Measurements from ENCODE around the gene LARP1. TPM values are rescaled to one million over a fixed set of nuclear protein-coding genes. Genes with fewer than 3 reads are reported as not detected.

Gene LARP1
- total RNA-seq, 1 experiment from 2014 or later, result 105 TPM

GRCh38 chr5:154770111-154770510, 14.9 kb downstream of the LARP1 start:
- H3K79me2 ChIP-seq (ENCODE audit: low read length), result peaks cover 98% of the 10 kb centered on the region
- no peak overlapping the region for H3K4me3 ChIP-seq (ENCODE audit: low read length)
- H3K9me3 ChIP-seq (ENCODE audit: low read length), result no peaks in the 10 kb centered on the region
- no peaks in the 10 kb centered on the region; the same call in 1 of the 2 replicates for H3K36me3 ChIP-seq (ENCODE audit: insufficient read depth, low read length)
- 0 out of 2 replicates have a peak overlapping the region, but pooled peaks have one; percentile 6 for H3K9ac ChIP-seq (ENCODE audit: low read length)
- no peak overlapping the region for H3K27ac ChIP-seq (ENCODE audit: low read length)
- DNase-seq, result no peak
- no peak overlapping the region for H2AFZ ChIP-seq (ENCODE audit: low read length)
- H3K4me2 ChIP-seq (ENCODE audit: low read depth, low read length, poor library complexity, severe bottlenecking), result no peak overlapping the region
- peaks cover 89% of the 10 kb centered on the region for H4K20me1 ChIP-seq (ENCODE audit: insufficient read depth, low read depth, low read length)
- no peaks in the 10 kb centered on the region for H3K9me2 ChIP-seq (replicated peaks; ENCODE audit: insufficient read depth, low read length)
- no peaks in the 10 kb centered on the region for H3K27me3 ChIP-seq (ENCODE audit: low read length)
- H3K4me1 ChIP-seq (ENCODE audit: low read length), result peaks cover 60% of the 10 kb centered on the region

GRCh38 chr5:154771383-154771901, 16.3 kb downstream of the LARP1 start:
- Histone ChIP-seq H3K79me2 (ENCODE audit: low read length) (peaks cover 98% of the 10 kb centered on the region), H2AFZ (ENCODE audit: low read length) (no peak overlapping the region), H3K9ac (ENCODE audit: low read length) (no peak overlapping the region), H3K4me1 (ENCODE audit: low read length) (peaks cover 49% of the 10 kb centered on the region), H4K20me1 (ENCODE audit: insufficient read depth, low read depth, low read length) (peaks cover 89% of the 10 kb centered on the region), H3K4me2 (ENCODE audit: low read depth, low read length, poor library complexity, severe bottlenecking) (no peak overlapping the region), H3K36me3 (ENCODE audit: insufficient read depth, low read length) (no peaks in the 10 kb centered on the region; the same call in 1 of the 2 replicates), H3K27ac (ENCODE audit: low read length) (no peak overlapping the region), H3K9me3 (ENCODE audit: low read length) (no peaks in the 10 kb centered on the region), H3K9me2 (replicated peaks; ENCODE audit: insufficient read depth, low read length) (no peaks in the 10 kb centered on the region), H3K27me3 (ENCODE audit: low read length) (no peaks in the 10 kb centered on the region), H3K4me3 (ENCODE audit: low read length) (no peak overlapping the region)
- no peak for DNase-seq

GRCh38 chr5:154773326-154773725, 18.1 kb downstream of the LARP1 start:
- Histone ChIP-seq H3K27me3 (ENCODE audit: low read length) (no peaks in the 10 kb centered on the region), H3K36me3 (ENCODE audit: insufficient read depth, low read length) (no peaks in the 10 kb centered on the region; the same call in 1 of the 2 replicates), H3K79me2 (ENCODE audit: low read length) (peaks cover 98% of the 10 kb centered on the region), H3K27ac (ENCODE audit: low read length) (no peak overlapping the region), H2AFZ (ENCODE audit: low read length) (no peak overlapping the region), H4K20me1 (ENCODE audit: insufficient read depth, low read depth, low read length) (peaks cover 83% of the 10 kb centered on the region), H3K9me2 (replicated peaks; ENCODE audit: insufficient read depth, low read length) (no peaks in the 10 kb centered on the region), H3K9ac (ENCODE audit: low read length) (no peak overlapping the region), H3K9me3 (ENCODE audit: low read length) (no peaks in the 10 kb centered on the region), H3K4me1 (ENCODE audit: low read length) (peaks cover 34% of the 10 kb centered on the region), H3K4me2 (ENCODE audit: low read depth, low read length, poor library complexity, severe bottlenecking) (no peak overlapping the region), H3K4me3 (ENCODE audit: low read length) (no peak overlapping the region)
- no peak for DNase-seq

GRCh38 chr5:154776167-154776566, 21.0 kb downstream of the LARP1 start:
- Histone ChIP-seq H3K79me2 (ENCODE audit: low read length) (peaks cover 100% of the 10 kb centered on the region), H3K9ac (ENCODE audit: low read length) (no peak overlapping the region), H3K9me3 (ENCODE audit: low read length) (no peaks in the 10 kb centered on the region), H2AFZ (ENCODE audit: low read length) (no peak overlapping the region), H3K9me2 (replicated peaks; ENCODE audit: insufficient read depth, low read length) (no peaks in the 10 kb centered on the region), H3K27me3 (ENCODE audit: low read length) (no peaks in the 10 kb centered on the region), H3K4me1 (ENCODE audit: low read length) (peaks cover 36% of the 10 kb centered on the region), H3K27ac (ENCODE audit: low read length) (no peak overlapping the region), H3K4me2 (ENCODE audit: low read depth, low read length, poor library complexity, severe bottlenecking) (no peak overlapping the region), H3K4me3 (ENCODE audit: low read length) (no peak overlapping the region), H4K20me1 (ENCODE audit: insufficient read depth, low read depth, low read length) (peaks cover 84% of the 10 kb centered on the region), H3K36me3 (ENCODE audit: insufficient read depth, low read length) (no peaks in the 10 kb centered on the region; the same call in 1 of the 2 replicates)
- no peak for DNase-seq

GRCh38 chr5:154778534-154778933, 23.4 kb downstream of the LARP1 start:
- no peak overlapping the region for H2AFZ ChIP-seq (ENCODE audit: low read length)
- H3K4me2 ChIP-seq (ENCODE audit: low read depth, low read length, poor library complexity, severe bottlenecking), result no peak overlapping the region
- no peaks in the 10 kb centered on the region for H3K9me2 ChIP-seq (replicated peaks; ENCODE audit: insufficient read depth, low read length)
- DNase-seq, result no peak
- H3K36me3 ChIP-seq (ENCODE audit: insufficient read depth, low read length), result no peaks in the 10 kb centered on the region
- H3K27ac ChIP-seq (ENCODE audit: low read length), result no peak overlapping the region
- H3K27me3 ChIP-seq (ENCODE audit: low read length), result no peaks in the 10 kb centered on the region
- no peak overlapping the region for H3K9ac ChIP-seq (ENCODE audit: low read length)
- no peaks in the 10 kb centered on the region for H3K9me3 ChIP-seq (ENCODE audit: low read length)
- H3K4me1 ChIP-seq (ENCODE audit: low read length), result peaks cover 55% of the 10 kb centered on the region
- no peak overlapping the region for H3K4me3 ChIP-seq (ENCODE audit: low read length)
- H3K79me2 ChIP-seq (ENCODE audit: low read length), result peaks cover 100% of the 10 kb centered on the region
- H4K20me1 ChIP-seq (ENCODE audit: insufficient read depth, low read depth, low read length), result peaks cover 87% of the 10 kb centered on the region

- no peaks in the 10 kb centered on the region for H3K9me2 ChIP-seq (replicated peaks; ENCODE audit: insufficient read depth, low read length)
- peaks cover 100% of the 10 kb centered on the region for H3K79me2 ChIP-seq (ENCODE audit: low read length)
- H3K27ac ChIP-seq (ENCODE audit: low read length), result no peak overlapping the region
- H2AFZ ChIP-seq (ENCODE audit: low read length), result no peak overlapping the region
- H3K4me2 ChIP-seq (ENCODE audit: low read depth, low read length, poor library complexity, severe bottlenecking), result no peak overlapping the region
- peaks cover 55% of the 10 kb centered on the region for H3K4me1 ChIP-seq (ENCODE audit: low read length)
- DNase-seq, result no peak
- no peak overlapping the region for H3K9ac ChIP-seq (ENCODE audit: low read length)
- no peaks in the 10 kb centered on the region for H3K36me3 ChIP-seq (ENCODE audit: insufficient read depth, low read length)
- H3K9me3 ChIP-seq (ENCODE audit: low read length), result no peaks in the 10 kb centered on the region
- no peaks in the 10 kb centered on the region for H3K27me3 ChIP-seq (ENCODE audit: low read length)
- H4K20me1 ChIP-seq (ENCODE audit: insufficient read depth, low read depth, low read length), result peaks cover 87% of the 10 kb centered on the region
- no peak overlapping the region for H3K4me3 ChIP-seq (ENCODE audit: low read length)
These were observed 23.9 kb downstream of the LARP1 start for GRCh38 chr5:154779105-154779504.

GRCh38 chr5:154780128-154780527, 25.0 kb downstream of the LARP1 start:
- peaks cover 100% of the 10 kb centered on the region for H3K79me2 ChIP-seq (ENCODE audit: low read length)
- H3K9me3 ChIP-seq (ENCODE audit: low read length), result no peaks in the 10 kb centered on the region
- H2AFZ ChIP-seq (ENCODE audit: low read length), result no peak overlapping the region
- DNase-seq, result no peak
- peaks cover 87% of the 10 kb centered on the region for H4K20me1 ChIP-seq (ENCODE audit: insufficient read depth, low read depth, low read length)
- H3K4me2 ChIP-seq (ENCODE audit: low read depth, low read length, poor library complexity, severe bottlenecking), result no peak overlapping the region
- H3K27ac ChIP-seq (ENCODE audit: low read length), result 0 out of 2 replicates have a peak overlapping the region, but pooled peaks have one; percentile 24
- H3K9ac ChIP-seq (ENCODE audit: low read length), result no peak overlapping the region
- H3K9me2 ChIP-seq (replicated peaks; ENCODE audit: insufficient read depth, low read length), result no peaks in the 10 kb centered on the region
- peaks cover 63% of the 10 kb centered on the region for H3K4me1 ChIP-seq (ENCODE audit: low read length)
- H3K4me3 ChIP-seq (ENCODE audit: low read length), result no peak overlapping the region
- no peaks in the 10 kb centered on the region for H3K27me3 ChIP-seq (ENCODE audit: low read length)
- H3K36me3 ChIP-seq (ENCODE audit: insufficient read depth, low read length), result no peaks in the 10 kb centered on the region; the same call in 1 of the 2 replicates

- Histone ChIP-seq H3K36me3 (ENCODE audit: insufficient read depth, low read length) (peaks cover 3% of the 10 kb centered on the region), H3K9ac (ENCODE audit: low read length) (no peak overlapping the region), H3K9me2 (replicated peaks; ENCODE audit: insufficient read depth, low read length) (no peaks in the 10 kb centered on the region), H3K27ac (ENCODE audit: low read length) (no peak overlapping the region), H3K4me3 (ENCODE audit: low read length) (no peak overlapping the region), H2AFZ (ENCODE audit: low read length) (no peak overlapping the region), H3K27me3 (ENCODE audit: low read length) (no peaks in the 10 kb centered on the region), H3K9me3 (ENCODE audit: low read length) (no peaks in the 10 kb centered on the region), H3K79me2 (ENCODE audit: low read length) (peaks cover 100% of the 10 kb centered on the region), H3K4me1 (ENCODE audit: low read length) (peaks cover 81% of the 10 kb centered on the region), H4K20me1 (ENCODE audit: insufficient read depth, low read depth, low read length) (peaks cover 87% of the 10 kb centered on the region), H3K4me2 (ENCODE audit: low read depth, low read length, poor library complexity, severe bottlenecking) (no peak overlapping the region)
- DNase-seq, result no peak
These were observed 27.1 kb downstream of the LARP1 start for GRCh38 chr5:154782326-154782725.

All from Karpas-422 (cell line).